Neuronal stem cell (in vitro differentiated cells): ENCODE measurements around the gene OR5C1.
A peak's percentile ranks its signal among the peaks of the same experiment; 100 is the strongest.

Experiments
- DNase-seq: peaks from one replicate; pipeline ENCODE4 v3.0.0-alpha.2; 2013; ENCODE audit warnings: low spot score
- H2AFZ ChIP-seq: one replicate; pipeline ENCODE4 v1.6.1; 2013; ENCODE audit warnings: mild to moderate bottlenecking, low read length, inconsistent platforms
- H2AK5ac ChIP-seq: 2 replicates; pipeline ENCODE4 v1.6.1; 2013; ENCODE audit warnings: low read depth, mild to moderate bottlenecking, inconsistent platforms, low read length, moderate library complexity, mixed read lengths
- H2BK120ac ChIP-seq: 2 replicates; pipeline ENCODE4 v1.6.1; 2013; ENCODE audit warnings: low read depth, mild to moderate bottlenecking, inconsistent platforms, low read length, moderate library complexity, mixed read lengths
- H2BK12ac ChIP-seq: one replicate; pipeline ENCODE4 v1.6.1; 2013; ENCODE audit warnings: low read length, inconsistent platforms
- H2BK15ac ChIP-seq: 2 replicates; pipeline ENCODE4 v1.6.1; 2013; ENCODE audit warnings: mild to moderate bottlenecking, low read length, inconsistent platforms, mixed read lengths
- H2BK5ac ChIP-seq: one replicate; pipeline ENCODE4 v1.6.1; 2013; ENCODE audit warnings: inconsistent platforms, mild to moderate bottlenecking, low read length, moderate library complexity
- H3K14ac ChIP-seq: one replicate; pipeline ENCODE4 v1.6.1; 2013; ENCODE audit warnings: low read length, inconsistent platforms
- H3K18ac ChIP-seq: 2 replicates; pipeline ENCODE4 v1.6.1; 2013; ENCODE audit warnings: low read length, inconsistent platforms
- H3K23ac ChIP-seq: 2 replicates; pipeline ENCODE4 v1.6.1; 2013; ENCODE audit warnings: low read depth, mild to moderate bottlenecking, mixed read lengths, low read length, inconsistent platforms; ENCODE audit not compliant: poor library complexity
- H3K27ac ChIP-seq: replicated peaks from 3 replicates; pipeline ENCODE4 v1.5.1; 2013; ENCODE audit warnings: low read length, inconsistent platforms
- H3K27me3 ChIP-seq, 3 experiments: 2 replicates each; pipeline ENCODE4 v1.6.1; 2013; ENCODE audit warnings: low read length in 3 of 3, mild to moderate bottlenecking in 2 of 3, inconsistent platforms in 1 of 3, low read depth in 1 of 3, mixed read lengths in 1 of 3, moderate library complexity in 1 of 3; ENCODE audit not compliant: control insufficient read depth in 3 of 3, insufficient read depth in 3 of 3
- H3K36me3 ChIP-seq, 2 donors: replicated peaks in 1 of 2; 2 replicates each; pipeline ENCODE4 v1.6.1; 2013; ENCODE audit warnings: low read length in 2 of 2; ENCODE audit not compliant: control insufficient read depth in 2 of 2, insufficient read depth in 2 of 2
- H3K4ac ChIP-seq: 2 replicates; pipeline ENCODE4 v1.6.1; 2013; ENCODE audit warnings: inconsistent platforms, mild to moderate bottlenecking, low read length, moderate library complexity
- H3K4me1 ChIP-seq, 2 donors: 1 replicate in 1 of 2; 2 replicates in 1 of 2; pipeline ENCODE4 v1.6.1; 2013; ENCODE audit warnings: low read length in 2 of 2, low read depth in 1 of 2; ENCODE audit not compliant: control insufficient read depth in 2 of 2, insufficient read depth in 1 of 2
- H3K4me2 ChIP-seq: one replicate; pipeline ENCODE4 v1.6.1; 2013; ENCODE audit warnings: mild to moderate bottlenecking, low read length, inconsistent platforms; ENCODE audit not compliant: insufficient read depth, poor library complexity, severe bottlenecking
- H3K4me3 ChIP-seq, 2 donors: 2 replicates each; pipeline ENCODE4 v1.5.1; 2013; ENCODE audit warnings: low read length in 2 of 2, mild to moderate bottlenecking in 2 of 2, inconsistent platforms in 1 of 2, moderate library complexity in 1 of 2
- H3K79me1 ChIP-seq: one replicate; pipeline ENCODE4 v1.6.1; 2013; ENCODE audit warnings: low read depth, mild to moderate bottlenecking, inconsistent platforms, low read length, moderate library complexity
- H3K9ac ChIP-seq: one replicate; pipeline ENCODE4 v1.6.1; 2013; ENCODE audit warnings: mild to moderate bottlenecking, low read depth, low read length, inconsistent platforms; ENCODE audit not compliant: poor library complexity
- H3K9me3 ChIP-seq, 2 donors: replicated peaks in 1 of 2; 2 replicates each; pipeline versions ENCODE3 to v1.6.1; 2013; ENCODE audit warnings: low read length in 2 of 2, mild to moderate bottlenecking in 2 of 2, inconsistent platforms in 1 of 2, low read depth in 1 of 2, mixed read lengths in 1 of 2, moderate library complexity in 1 of 2; ENCODE audit not compliant: control insufficient read depth in 2 of 2, insufficient read depth in 1 of 2
- H4K8ac ChIP-seq: one replicate; pipeline ENCODE4 v1.6.1; 2013; ENCODE audit warnings: low read depth, mild to moderate bottlenecking, inconsistent platforms, low read length, moderate library complexity
- H4K91ac ChIP-seq: one replicate; pipeline ENCODE4 v1.6.1; 2013; ENCODE audit warnings: low read length, low read depth, mild to moderate bottlenecking, inconsistent platforms; ENCODE audit not compliant: poor library complexity
- WGBS, 2 donors: extraction: QIAGEN DNeasy Blood & Tissue Kit; methylation state at CpG; one replicate each; pipeline ENCODE4 v1.1.7; 2013; ENCODE audit warnings: missing lambda C conversion rate in 2 of 2, mixed read lengths in 1 of 2; ENCODE audit not compliant: insufficient read length in 2 of 2, insufficient replicate concordance in 1 of 2; ENCODE audit errors: extremely low coverage in 2 of 2; 5-methylcytosine and 5-hydroxymethylcytosine counted together

The OR5C1 gene

GRCh38 chr9:122810306-122810946 lies 21.7 kb downstream of the OR5C1 start:
- Histone ChIP-seq H2BK5ac (no peak overlapping the region), H3K23ac (no peak overlapping the region), H3K79me1 (no peaks in the 10 kb centered on the region), H4K91ac (no peak overlapping the region), H3K4me1 (peaks cover 0 to 4% of the 10 kb centered on the region in 2 donors), H3K4ac (no peak overlapping the region), H3K14ac (no peak overlapping the region), H3K4me2 (no peak overlapping the region), H3K36me3 (peaks cover under 1 to 2% of the 10 kb centered on the region in 2 donors), H2BK12ac (no peak overlapping the region), H3K18ac (no peak overlapping the region), H2BK120ac (no peak overlapping the region), H3K27ac (no peak overlapping the region), H2AFZ (peak overlapping the region; percentile 39), H3K27me3 (no peaks in the 10 kb centered on the region), H3K9me3 (no peaks in the 10 kb centered on the region), H3K9ac (no peak overlapping the region), H3K4me3 (no peak overlapping the region), H2BK15ac (no peak overlapping the region), H4K8ac (no peak overlapping the region), H2AK5ac (no peak overlapping the region)
- DNase-seq, result peak; percentile 86
- WGBS, 2 donors, result no CpG with 5 or more reads among the region's 8 CpGs

DNA sequence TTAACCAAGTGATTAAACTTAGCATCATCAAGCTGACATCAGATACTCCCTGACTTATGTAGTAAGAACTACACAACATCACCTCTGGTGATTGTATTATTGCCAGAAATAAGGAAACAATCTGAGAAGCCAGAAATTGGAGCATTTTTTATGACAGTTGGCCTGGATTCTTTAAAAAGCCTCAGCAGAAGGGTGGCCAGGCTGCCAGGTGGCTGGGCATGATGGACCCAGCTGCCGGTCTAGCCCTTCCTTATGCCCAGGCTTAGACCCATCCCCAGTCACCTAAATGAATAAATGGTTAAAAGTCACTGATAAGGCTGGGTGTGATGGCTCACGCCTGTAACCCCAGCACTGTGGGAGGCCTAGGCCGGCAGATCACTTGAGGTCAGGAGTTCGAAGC lies 24.0 kb downstream of the OR5C1 start:
- no peak overlapping the region for H3K27ac ChIP-seq
- no peak overlapping the region for H2BK12ac ChIP-seq
- no peak overlapping the region for H4K91ac ChIP-seq
- no peak overlapping the region for H4K8ac ChIP-seq
- peaks cover 8 to 21% of the 10 kb centered on the region in 2 donors for H3K36me3 ChIP-seq
- H3K4me3 ChIP-seq, result no peak overlapping the region
- peaks cover 0 to 4% of the 10 kb centered on the region in 2 donors for H3K4me1 ChIP-seq
- no peak overlapping the region for H2AK5ac ChIP-seq
- no peak overlapping the region for H3K18ac ChIP-seq
- no peak overlapping the region for H3K4me2 ChIP-seq
- peaks cover 2% of the 10 kb centered on the region for H3K79me1 ChIP-seq
- H2BK5ac ChIP-seq, result no peak overlapping the region
- H2BK120ac ChIP-seq, result no peak overlapping the region
- H3K9me3 ChIP-seq, result no peaks in the 10 kb centered on the region
- no CpG with 5 or more reads among the region's 4 CpGs for WGBS, 2 donors
- H3K14ac ChIP-seq, result no peak overlapping the region
- no peak for DNase-seq
- H3K4ac ChIP-seq, result no peak overlapping the region
- H2BK15ac ChIP-seq, result no peak overlapping the region
- no peak overlapping the region for H3K23ac ChIP-seq
- no peak overlapping the region for H2AFZ ChIP-seq
- no peak overlapping the region for H3K9ac ChIP-seq
- H3K27me3 ChIP-seq, result no peaks in the 10 kb centered on the region

DNA sequence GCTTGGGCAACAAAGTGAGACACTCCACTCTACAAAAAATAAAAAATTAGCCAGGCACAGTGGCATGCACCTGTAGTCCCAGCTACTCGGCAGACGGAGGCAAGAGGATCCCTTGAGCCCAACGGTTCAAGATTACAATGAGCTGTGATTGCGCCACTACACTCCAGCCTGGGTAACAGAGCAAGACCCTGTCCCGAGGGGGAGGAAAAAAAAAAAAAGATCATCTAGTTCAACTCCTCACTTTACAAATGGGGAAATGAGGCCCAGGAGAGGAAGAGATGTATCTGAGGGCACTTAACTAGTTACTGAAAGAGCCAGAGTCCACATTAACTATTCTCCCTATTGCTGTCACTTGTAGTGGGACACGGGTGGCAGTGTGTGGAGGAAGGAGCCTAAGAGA lies 25.8 kb downstream of the OR5C1 start:
- no peaks in the 10 kb centered on the region for H3K27me3 ChIP-seq
- H3K4me2 ChIP-seq, result no peak overlapping the region
- H3K4ac ChIP-seq, result no peak overlapping the region
- peaks cover 0 to 4% of the 10 kb centered on the region in 2 donors for H3K4me1 ChIP-seq
- peaks cover 2% of the 10 kb centered on the region for H3K79me1 ChIP-seq
- WGBS, 2 donors, result no CpG with 5 or more reads among the region's 6 CpGs
- no peak overlapping the region for H2BK12ac ChIP-seq
- DNase-seq, result no peak
- no peak overlapping the region for H3K27ac ChIP-seq
- H3K4me3 ChIP-seq, result no peak overlapping the region
- H4K8ac ChIP-seq, result no peak overlapping the region
- H2AK5ac ChIP-seq, result no peak overlapping the region
- no peak overlapping the region for H3K23ac ChIP-seq
- H2BK5ac ChIP-seq, result no peak overlapping the region
- H2BK15ac ChIP-seq, result no peak overlapping the region
- no peak overlapping the region for H2AFZ ChIP-seq
- no peak overlapping the region for H3K9ac ChIP-seq
- H3K9me3 ChIP-seq, result no peaks in the 10 kb centered on the region
- no peak overlapping the region for H2BK120ac ChIP-seq
- H3K36me3 ChIP-seq, result peaks cover 10 to 38% of the 10 kb centered on the region in 2 donors
- H4K91ac ChIP-seq, result no peak overlapping the region
- no peak overlapping the region for H3K18ac ChIP-seq
- H3K14ac ChIP-seq, result no peak overlapping the region

DNA sequence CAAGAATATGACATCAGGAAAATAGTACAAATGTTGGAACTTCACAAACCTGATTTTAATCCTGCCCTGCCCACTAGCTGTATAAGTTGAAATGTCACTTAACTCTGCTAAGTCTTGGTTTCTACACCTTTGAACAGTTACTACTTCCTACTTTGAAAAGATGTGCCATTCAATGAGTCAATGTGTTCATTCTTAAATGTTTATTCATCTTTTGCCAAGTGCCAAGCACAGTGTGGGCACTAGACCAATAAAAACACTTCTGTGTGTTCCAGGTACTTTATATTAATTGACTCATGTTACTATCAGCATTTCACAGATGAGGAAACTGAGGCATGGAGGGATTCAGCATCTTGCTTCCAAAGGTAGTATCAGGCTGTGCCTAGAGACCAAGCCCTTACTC lies 26.8 kb downstream of the OR5C1 start:
- H3K4me3 ChIP-seq, result no peak overlapping the region
- DNase-seq, result no peak
- no peak overlapping the region for H3K4me2 ChIP-seq
- peaks cover 17 to 48% of the 10 kb centered on the region in 2 donors for H3K36me3 ChIP-seq
- H2BK15ac ChIP-seq, result no peak overlapping the region
- H3K4ac ChIP-seq, result no peak overlapping the region
- no peak overlapping the region for H4K91ac ChIP-seq
- H3K23ac ChIP-seq, result no peak overlapping the region
- no peaks in the 10 kb centered on the region for H3K9me3 ChIP-seq
- no peak overlapping the region for H2BK12ac ChIP-seq
- H3K4me1 ChIP-seq, result no peaks in the 10 kb centered on the region
- no peak overlapping the region for H2AK5ac ChIP-seq
- H3K79me1 ChIP-seq, result peaks cover 3% of the 10 kb centered on the region
- H2BK120ac ChIP-seq, result no peak overlapping the region
- no peak overlapping the region for H3K9ac ChIP-seq
- H3K27me3 ChIP-seq, result no peaks in the 10 kb centered on the region
- H3K14ac ChIP-seq, result no peak overlapping the region
- H2AFZ ChIP-seq, result no peak overlapping the region
- H4K8ac ChIP-seq, result no peak overlapping the region
- no peak overlapping the region for H3K27ac ChIP-seq
- H3K18ac ChIP-seq, result no peak overlapping the region
- no peak overlapping the region for H2BK5ac ChIP-seq
